Sigmoid colon (tissue), 3 donors: Measurements from ENCODE around the gene RPSA.

Experiments
- CTCF ChIP-seq, 4 experiments: fragments of 450-650 bp in 3 of 4; fragments of 200-600 bp in 1 of 4; IDR thresholded peaks; one replicate each; pipeline ENCODE4 v1.5.1; 2016 to 2019; ENCODE audit warnings: antibody characterized with exemption in 4 of 4, mild to moderate bottlenecking in 3 of 4, moderate library complexity in 2 of 4
- POLR2A ChIP-seq, 2 donors: fragments of 450-650 bp; IDR thresholded peaks; one replicate each; pipeline ENCODE4 v1.6.1; 2016; ENCODE audit warnings: antibody characterized with exemption in 2 of 2, mild to moderate bottlenecking in 2 of 2, moderate library complexity in 2 of 2

DNA sequence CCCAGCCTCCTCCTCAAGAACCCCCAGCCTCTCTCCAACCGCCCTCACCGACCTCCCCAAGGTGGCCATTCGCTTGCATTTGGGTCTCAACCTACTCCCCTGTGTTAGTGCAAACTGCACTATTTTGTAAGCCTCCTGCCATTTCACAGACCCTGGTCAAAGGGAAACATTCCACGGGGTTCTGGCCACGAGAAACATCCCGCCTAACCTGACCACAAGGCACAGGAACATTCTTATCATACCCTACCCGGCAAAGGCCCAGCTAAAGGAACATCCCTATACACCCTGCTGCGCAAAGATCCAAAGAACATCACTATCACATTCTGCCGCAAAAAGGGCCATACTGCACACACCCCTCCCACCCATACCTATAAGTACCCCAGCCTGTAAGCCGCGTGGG lies 22.9 kb downstream of the RPSA start:
- TF ChIP-seq POLR2A (IDR thresholded peaks at IDR 0.05): no peak
- TF ChIP-seq CTCF (IDR thresholded peaks at IDR 0.05): no peak
